Psoas muscle (tissue), 8 donors: Measurements from ENCODE around the gene INVS. TPM values are rescaled to one million over a fixed set of nuclear protein-coding genes. Genes with fewer than 3 reads are reported as not detected.
A peak's percentile ranks its signal among the peaks of the same experiment; 100 is the strongest.
"Not testable (repeated sequence)": the region's sequence is repeated elsewhere in the genome, so short reads cannot be mapped to it uniquely, and the experiment has no call there.

ENCODE experiments used
- ATAC-seq, 4 donors: fragments of 200-7000 bp; cut with Tn5 transposase; one replicate each; pipeline ENCODE4 v1.9.1; 2020; ENCODE audit warnings: moderate library complexity in 3 of 4, mild to moderate bottlenecking in 2 of 4
- DNase-seq, 2 donors: peaks; one replicate each; pipeline ENCODE4 v3.0.0-alpha.2; 2020
- H3K27ac ChIP-seq: fragments of 200-600 bp; one replicate; pipeline ENCODE4 v1.8.0; 2022
- H3K27me3 ChIP-seq, 3 donors: fragments of 200-600 bp in 1 of 3; one replicate each; pipeline versions ENCODE4 v1.6.1 to v1.8.0; 2013 to 2022; ENCODE audit warnings: low read length in 2 of 3, mild to moderate bottlenecking in 2 of 3, moderate library complexity in 1 of 3; ENCODE audit not compliant: insufficient read depth in 3 of 3
- H3K36me3 ChIP-seq, 2 donors: fragments of 200-600 bp in 1 of 2; one replicate each; pipeline versions ENCODE4 v1.6.1 to v1.8.0; 2013 to 2022; ENCODE audit warnings: low read depth in 1 of 2, mild to moderate bottlenecking in 1 of 2, moderate library complexity in 1 of 2; ENCODE audit not compliant: insufficient read depth in 1 of 2
- H3K4me1 ChIP-seq: fragments of 200-600 bp; one replicate; pipeline ENCODE4 v1.8.0; 2022
- H3K4me3 ChIP-seq: fragments of 200-600 bp; one replicate; pipeline ENCODE4 v1.8.0; 2022; ENCODE audit warnings: mild to moderate bottlenecking
- H3K9me3 ChIP-seq: fragments of 200-600 bp; one replicate; pipeline ENCODE4 v1.8.0; 2022
- CTCF ChIP-seq: fragments of 200-600 bp; IDR thresholded peaks from one replicate; pipeline ENCODE4 v1.8.0; 2022; ENCODE audit warnings: antibody characterized with exemption
- WGBS, 3 donors: extraction: QIAGEN DNeasy Blood & Tissue Kit; methylation state at CpG; one replicate each; pipeline versions ENCODE4 v1.1.6 to v1.1.7; 2013; 5-methylcytosine and 5-hydroxymethylcytosine counted together
- intact Hi-C, 2 donors: fragments of 100-400 bp; cut with DNase I; formaldehyde crosslinking; loops; one replicate each; pipeline versions ENCODE4 v1.11.0 to v1.14.2; 2022
- polyA plus RNA-seq, 3 donors: library from polyadenylated mRNA; stranded (reverse); fragments of 200-250 nt; gene quantifications; one replicate each; pipeline ENCODE4 v1.2.3, GENCODE V29; 2013
- total RNA-seq, 4 donors: library from RNA; stranded (reverse); fragmentation: NEBNext Ultra II Directional in 2 of 4; extraction: Animal tissue kit (Norgen Biotek cat#: 25700) in 2 of 4; gene quantifications; one replicate each; pipeline versions ENCODE4 v1.2.1 to v1.2.4, GENCODE V29; 2021 to 2023
- donor health status: healthy with polysubstance abuse.
- donor health status: DM: no; HTN: no; CAD: no; lungs with moderate emphysema.
- donor health status: Bipolar disorder and iron deficiency.
- donor health status: healthy.
- donor health status: DM: yes; HTN: yes; CAD: no.
- donor health status: DM: no; HTN: no; CAD: no.
- donor health status: DM: no; HTN: no; CAD: no.
- donor health status: DM: yes; HTN: yes; CAD: no.

Gene INVS
- total and polyA plus RNA-seq, 7 donors = 1.6 to 7.3 (median 5.7) TPM

GRCh38 chr9:100322954-100323536 is 224.0 kb downstream of the INVS start:
- Histone ChIP-seq H3K4me1 (no peaks in the 10 kb centered on the region), H3K27me3 (no peaks in the 10 kb centered on the region), H3K9me3 (no peaks in the 10 kb centered on the region), H3K4me3 (no peak overlapping the region), H3K27ac (no peak overlapping the region), H3K36me3 (peaks cover 4 to 71% of the 10 kb centered on the region in 2 donors)
- intact Hi-C loops = loop anchor here (5.0 to 10.0 kb wide), 4 partner anchors 274 to 1158 kb away; no protein-coding TSS in a partner anchor
- WGBS, 3 donors = 64 to 72% (median 66%) methylated on average over 3 of the region's 3 CpGs
- DNase-seq (no peak), ATAC-seq (peak in 2 of 4 donors; percentile 46 to 69)
- peak; percentile 59 for TF ChIP-seq CTCF

- H3K27ac ChIP-seq = no peak overlapping the region
- WGBS, 3 donors = 48 to 54% (median 52%) methylated on average over 4 of the region's 4 CpGs
- TF ChIP-seq CTCF = peak; percentile 58
- H3K9me3 ChIP-seq = no peaks in the 10 kb centered on the region
- no peaks in the 10 kb centered on the region for H3K27me3 ChIP-seq
- H3K36me3 ChIP-seq = peaks cover 4 to 71% of the 10 kb centered on the region in 2 donors
- H3K4me1 ChIP-seq = no peaks in the 10 kb centered on the region
- DNase-seq (no peak), ATAC-seq (peak in 1 of 4 donors; percentile 70)
- intact Hi-C loops = loop anchor here (5.0 to 10.0 kb wide), 4 partner anchors 273 to 1160 kb away; no protein-coding TSS in a partner anchor
- no peak overlapping the region for H3K4me3 ChIP-seq
Measured at GRCh38 chr9:100324594-100325200, 225.7 kb downstream of the INVS start.

GRCh38 chr9:100338736-100339135 is 239.7 kb downstream of the INVS start:
- intact Hi-C loops, H3K27ac ChIP-seq, ATAC-seq: not testable (repeated sequence)

GRCh38 chr9:100340224-100340623 is 241.2 kb downstream of the INVS start:
- TF ChIP-seq CTCF = no peak
- no peaks in the 10 kb centered on the region for H3K27me3 ChIP-seq
- peaks cover 2 to 21% of the 10 kb centered on the region in 2 donors for H3K36me3 ChIP-seq
- 92 to 95% (median 92%) methylated on average over 2 of the region's 2 CpGs for WGBS, 3 donors
- intact Hi-C loops = no loop called here
- H3K9me3 ChIP-seq = no peaks in the 10 kb centered on the region
- no peak overlapping the region for H3K4me3 ChIP-seq
- DNase-seq (no peak), ATAC-seq (no peak)
- no peaks in the 10 kb centered on the region for H3K4me1 ChIP-seq
- no peak overlapping the region for H3K27ac ChIP-seq

More at GRCh38 chr9:100338736-100339135, 239.7 kb downstream of the INVS start:
- H3K27me3 ChIP-seq, DNase-seq, H3K4me3 ChIP-seq, H3K4me1 ChIP-seq, H3K9me3 ChIP-seq: not testable (repeated sequence)
- 95 to 98% (median 98%) methylated on average over 5 of the region's 5 CpGs for WGBS, 3 donors
- H3K36me3 ChIP-seq = peaks cover 2 to 18% of the 10 kb centered on the region in 2 donors

- H3K27me3 ChIP-seq = no peaks in the 10 kb centered on the region
- no peak for ATAC-seq
- no peaks in the 10 kb centered on the region for H3K9me3 ChIP-seq
- DNase-seq = no peak
- H3K27ac ChIP-seq = no peak overlapping the region
- TF ChIP-seq CTCF = no peak
- no peak overlapping the region for H3K4me3 ChIP-seq
- H3K36me3 ChIP-seq = peaks cover 2 to 34% of the 10 kb centered on the region in 2 donors
- H3K4me1 ChIP-seq = peaks cover 7% of the 10 kb centered on the region
- 97 to 99% (median 97%) methylated on average over 3 of the region's 3 CpGs for WGBS, 3 donors
- intact Hi-C loops = no loop called here
Measured at GRCh38 chr9:100341889-100342288, 242.8 kb downstream of the INVS start.
